Stimulated activated memory B cell treated with anti-CD40 and anti-IgM and Interleukin-4, amounts not matched to agents 10 μg/mL and 1 μg/mL and 100 μg/mL, for 72 hours (primary cell): Measurements from ENCODE around the gene OPHN1.

ENCODE experiments used
- ATAC-seq: fragments of 150-1000 bp; cut with Tn5 transposase; 2 replicates; pipeline ENCODE4 v1.10.0; 2021
- H3K27ac Mint-ChIP-seq: one replicate; pipeline ENCODE4 v1.8.0; 2022; ENCODE audit warnings: mild to moderate bottlenecking, mixed read lengths
- H3K27me3 Mint-ChIP-seq: one replicate; pipeline ENCODE4 v1.8.0; 2022; ENCODE audit warnings: mixed read lengths
- H3K36me3 Mint-ChIP-seq: one replicate; pipeline ENCODE4 v1.8.0; 2022; ENCODE audit warnings: mixed read lengths
- H3K4me1 Mint-ChIP-seq: one replicate; pipeline ENCODE4 v1.8.0; 2022; ENCODE audit warnings: mixed read lengths
- H3K4me3 Mint-ChIP-seq: one replicate; pipeline ENCODE4 v1.8.0; 2022; ENCODE audit warnings: mild to moderate bottlenecking, moderate library complexity, mixed read lengths
- H3K9me3 Mint-ChIP-seq: one replicate; pipeline ENCODE4 v1.8.0; 2022; ENCODE audit warnings: mixed read lengths

Gene OPHN1

DNA sequence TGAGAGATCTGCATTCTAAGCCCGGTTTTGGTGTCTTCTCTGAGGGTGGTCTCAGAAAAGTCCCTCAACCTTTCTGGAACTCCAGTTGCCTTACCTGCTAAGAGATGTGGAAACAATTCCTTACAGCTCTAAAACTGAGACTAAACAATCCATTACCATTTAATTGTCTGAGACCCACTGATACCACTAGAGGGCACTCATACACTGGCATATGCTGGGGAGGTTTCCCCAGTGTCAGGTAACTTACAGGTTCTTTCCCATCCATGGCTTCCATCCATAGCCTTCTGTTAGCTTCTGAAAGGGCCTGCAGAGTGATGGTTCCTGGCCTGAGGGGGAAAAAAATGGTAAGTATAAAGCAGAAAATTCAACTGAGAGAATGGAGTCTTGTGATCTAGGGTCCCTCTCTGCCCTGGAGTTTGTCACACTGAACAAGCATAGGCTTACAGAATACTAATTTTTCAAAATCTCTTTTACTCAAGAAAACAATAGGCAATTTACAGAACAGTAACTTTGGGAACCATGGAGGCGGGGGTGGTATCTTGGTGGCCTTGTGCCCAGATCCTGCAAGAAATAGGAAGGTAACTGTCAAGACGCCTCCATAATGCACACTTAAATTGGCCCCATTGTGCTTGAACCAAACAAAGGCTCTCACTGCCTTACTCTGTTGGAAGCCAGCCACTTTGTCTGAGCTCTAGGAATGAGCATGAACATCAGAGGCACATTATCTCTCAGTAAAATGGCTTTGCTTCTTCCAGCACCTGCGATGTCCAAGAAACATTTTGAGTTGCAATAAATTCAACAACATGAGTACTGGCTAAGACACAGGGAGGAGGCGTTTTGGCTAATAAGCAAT is 236.1 kb downstream of the OPHN1 start:
- Mint-ChIP-seq H3K4me1 (no peaks in the 10 kb centered on the region), H3K9me3 (no peaks in the 10 kb centered on the region), H3K27ac (no peak overlapping the region), H3K4me3 (no peak overlapping the region), H3K27me3 (no peaks in the 10 kb centered on the region), H3K36me3 (no peaks in the 10 kb centered on the region)
- ATAC-seq = no peak

GRCh38 chrX:68195561-68195960 is 237.7 kb downstream of the OPHN1 start:
- Mint-ChIP-seq H3K27ac (no peak overlapping the region), H3K27me3 (no peaks in the 10 kb centered on the region), H3K9me3 (no peaks in the 10 kb centered on the region), H3K36me3 (no peaks in the 10 kb centered on the region), H3K4me1 (no peaks in the 10 kb centered on the region), H3K4me3 (no peak overlapping the region)
- ATAC-seq = no peak

GRCh38 chrX:68193786-68194185 is 239.5 kb downstream of the OPHN1 start:
- Mint-ChIP-seq H3K4me1 (no peaks in the 10 kb centered on the region), H3K4me3 (no peak overlapping the region), H3K27me3 (no peaks in the 10 kb centered on the region), H3K27ac (no peak overlapping the region), H3K9me3 (no peaks in the 10 kb centered on the region), H3K36me3 (no peaks in the 10 kb centered on the region)
- ATAC-seq = no peak

DNA sequence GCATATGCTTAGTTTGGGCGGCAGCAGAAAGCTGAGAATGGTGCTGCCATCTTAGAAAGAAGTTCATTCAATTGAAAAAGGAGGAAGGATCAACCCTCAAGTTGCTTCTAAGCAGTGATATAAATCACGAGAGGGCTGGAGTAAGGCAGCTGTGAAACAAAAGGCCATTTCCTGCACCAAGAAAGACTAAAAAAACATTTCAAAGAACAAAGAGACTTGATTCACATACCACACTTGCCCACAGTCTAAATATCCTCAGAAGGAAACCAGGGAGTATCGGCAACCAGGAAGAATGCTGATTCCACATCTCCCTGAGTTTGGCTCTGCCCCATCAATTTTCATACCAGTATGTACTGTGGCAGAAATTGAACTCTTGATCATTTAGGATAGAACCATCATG is 240.1 kb downstream of the OPHN1 start:
- Mint-ChIP-seq H3K4me3 (no peak overlapping the region), H3K27ac (no peak overlapping the region), H3K27me3 (no peaks in the 10 kb centered on the region), H3K36me3 (no peaks in the 10 kb centered on the region), H3K9me3 (no peaks in the 10 kb centered on the region), H3K4me1 (no peaks in the 10 kb centered on the region)
- no peak for ATAC-seq

DNA sequence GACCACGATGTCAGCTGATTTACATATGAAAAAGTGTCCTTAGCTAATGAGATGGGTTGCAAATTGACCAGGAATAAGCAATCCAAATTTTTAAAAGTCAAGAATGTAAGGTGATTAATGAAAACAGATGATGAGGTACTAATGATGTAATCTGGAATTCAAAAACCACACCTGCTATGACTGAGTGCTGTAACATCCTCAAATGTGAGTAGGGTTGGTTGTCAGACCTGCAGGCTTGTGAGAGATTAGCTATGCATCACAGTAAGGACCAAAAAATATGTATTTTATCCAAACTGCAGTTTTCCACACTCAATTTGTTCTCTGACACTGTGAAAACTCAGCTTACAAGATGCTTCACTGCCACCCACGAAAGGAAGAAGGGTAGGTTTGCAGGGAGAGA is 242.5 kb downstream of the OPHN1 start:
- H3K4me3 Mint-ChIP-seq = no peak overlapping the region
- no peaks in the 10 kb centered on the region for H3K4me1 Mint-ChIP-seq
- H3K9me3 Mint-ChIP-seq = no peaks in the 10 kb centered on the region
- H3K27me3 Mint-ChIP-seq = no peaks in the 10 kb centered on the region
- no peak overlapping the region for H3K27ac Mint-ChIP-seq
- ATAC-seq = no peak
- H3K36me3 Mint-ChIP-seq = no peaks in the 10 kb centered on the region

DNA sequence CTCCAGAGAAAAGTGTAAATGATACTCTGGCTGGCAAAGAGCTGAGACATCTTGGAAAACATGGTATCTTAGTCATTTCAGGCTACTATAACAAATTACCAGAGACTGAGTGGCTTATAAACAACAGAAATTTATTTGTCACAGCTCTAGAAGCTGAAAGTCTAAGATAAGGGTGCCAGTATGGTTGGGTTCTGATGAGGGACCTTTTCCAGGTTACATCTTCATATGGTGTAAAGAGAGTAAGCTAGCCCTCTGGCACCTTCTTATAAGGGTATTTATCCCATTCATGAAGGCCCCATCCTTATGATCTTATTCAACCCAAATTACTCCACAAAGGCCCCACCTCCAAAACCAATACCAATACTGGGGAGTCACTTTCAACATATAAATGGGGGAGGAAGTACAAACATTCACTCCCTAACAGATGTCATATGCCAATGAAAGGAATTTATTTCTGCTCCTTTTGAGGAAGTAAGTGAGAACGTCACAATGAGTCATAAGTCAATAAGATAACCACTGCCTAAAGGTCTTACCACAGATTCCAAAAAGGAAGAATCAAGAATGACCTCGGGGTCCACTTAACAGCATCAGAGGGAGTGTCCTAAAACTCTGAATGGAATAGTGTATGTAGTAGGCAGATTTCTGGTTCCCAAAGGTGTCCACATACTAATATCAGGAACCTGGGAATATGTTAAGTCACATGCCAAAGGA is 246.6 kb downstream of the OPHN1 start:
- no peak for ATAC-seq
- Mint-ChIP-seq H3K9me3 (no peaks in the 10 kb centered on the region), H3K4me3 (no peak overlapping the region), H3K36me3 (no peaks in the 10 kb centered on the region), H3K4me1 (no peaks in the 10 kb centered on the region), H3K27ac (no peak overlapping the region), H3K27me3 (no peaks in the 10 kb centered on the region)

GRCh38 chrX:68185161-68185560 is 248.1 kb downstream of the OPHN1 start:
- no peak for ATAC-seq
- H3K9me3 Mint-ChIP-seq = no peaks in the 10 kb centered on the region
- no peak overlapping the region for H3K27ac Mint-ChIP-seq
- H3K27me3 Mint-ChIP-seq = no peaks in the 10 kb centered on the region
- H3K4me1 Mint-ChIP-seq = no peaks in the 10 kb centered on the region
- no peak overlapping the region for H3K4me3 Mint-ChIP-seq
- H3K36me3 Mint-ChIP-seq = no peaks in the 10 kb centered on the region

DNA sequence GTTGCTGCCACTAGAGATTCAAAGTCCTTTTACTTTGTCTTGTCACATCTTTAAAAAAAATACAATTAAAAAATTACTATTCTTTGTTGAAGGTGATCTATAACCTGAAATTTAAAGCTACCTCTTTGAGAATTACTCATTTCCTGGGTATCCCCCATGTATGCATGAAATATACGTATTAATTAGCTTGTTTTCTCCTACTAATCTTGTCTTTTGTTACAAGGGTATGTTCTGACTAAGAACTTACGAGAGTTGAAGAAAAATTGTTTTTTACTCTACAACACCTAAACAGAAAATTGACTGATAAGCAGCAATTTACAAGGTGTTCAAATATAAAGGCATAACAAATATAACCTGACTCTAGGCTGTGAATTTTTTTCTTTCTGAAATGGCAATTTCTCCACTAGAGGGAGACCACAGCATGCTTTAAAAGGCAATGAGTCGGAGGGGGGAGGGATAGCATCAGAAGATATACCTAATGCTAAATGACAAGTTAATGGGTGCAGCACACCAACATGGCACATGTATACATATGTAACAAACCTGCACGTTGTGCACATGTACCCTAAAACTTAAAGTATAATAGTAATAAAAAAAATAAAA is 249.6 kb downstream of the OPHN1 start:
- Mint-ChIP-seq H3K36me3 (no peaks in the 10 kb centered on the region), H3K4me1 (no peaks in the 10 kb centered on the region), H3K4me3 (no peak overlapping the region), H3K27me3 (no peaks in the 10 kb centered on the region), H3K9me3 (no peaks in the 10 kb centered on the region), H3K27ac (no peak overlapping the region)
- no peak for ATAC-seq

GRCh38 chrX:68180579-68180978 is 252.7 kb downstream of the OPHN1 start:
- ATAC-seq = no peak
- Mint-ChIP-seq H3K4me3 (no peak overlapping the region), H3K27me3 (no peaks in the 10 kb centered on the region), H3K9me3 (peaks cover 3% of the 10 kb centered on the region), H3K4me1 (no peaks in the 10 kb centered on the region), H3K36me3 (no peaks in the 10 kb centered on the region), H3K27ac (no peak overlapping the region)

DNA sequence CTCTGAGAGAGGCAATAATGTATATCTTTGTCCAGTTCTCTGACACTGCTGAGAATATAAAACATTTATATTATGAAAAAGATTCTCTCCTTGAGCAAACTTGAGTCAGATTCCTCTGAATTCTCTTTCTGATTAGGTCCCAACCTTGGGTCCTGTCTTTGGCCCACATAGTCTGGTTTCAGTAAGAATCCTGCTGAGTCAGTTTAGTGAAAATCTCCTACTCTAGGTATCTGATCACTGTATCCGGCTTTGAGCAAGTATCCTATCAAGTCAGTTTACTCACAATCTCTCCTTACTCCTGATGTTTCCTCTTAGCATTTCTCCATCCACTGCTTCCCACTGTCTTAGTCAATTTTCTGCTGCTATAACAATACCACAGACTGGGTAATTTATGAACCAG is 253.9 kb downstream of the OPHN1 start:
- ATAC-seq = no peak
- peaks cover 3% of the 10 kb centered on the region for H3K9me3 Mint-ChIP-seq

DNA sequence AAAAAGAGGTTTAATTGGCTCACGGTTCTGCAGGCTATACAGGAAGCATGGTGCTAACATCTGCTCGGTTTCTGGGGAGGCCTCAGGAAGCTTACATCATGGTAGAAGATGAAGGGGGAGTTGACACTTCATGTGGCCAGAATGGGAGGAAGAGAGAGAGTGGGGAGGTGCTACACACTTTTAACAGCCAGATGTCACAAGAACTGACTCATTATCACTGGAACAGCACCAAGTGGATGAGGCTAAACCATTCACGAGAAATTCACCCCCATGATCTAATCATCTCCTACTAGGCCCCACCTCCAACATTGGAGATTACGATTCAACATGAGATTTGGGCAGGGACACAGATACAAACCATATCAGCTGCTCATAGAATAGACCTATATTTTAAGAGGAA is 255.8 kb downstream of the OPHN1 start:
- no peak for ATAC-seq
- H3K4me1 Mint-ChIP-seq = no peaks in the 10 kb centered on the region
- peaks cover 3% of the 10 kb centered on the region for H3K9me3 Mint-ChIP-seq
- H3K27me3 Mint-ChIP-seq = no peaks in the 10 kb centered on the region
- H3K4me3 Mint-ChIP-seq = no peak overlapping the region
- no peaks in the 10 kb centered on the region for H3K36me3 Mint-ChIP-seq
- H3K27ac Mint-ChIP-seq = no peak overlapping the region

More for the DNA sequence above, 253.9 kb downstream of the OPHN1 start:
- Mint-ChIP-seq H3K27ac (no peak overlapping the region), H3K4me3 (no peak overlapping the region), H3K4me1 (no peaks in the 10 kb centered on the region), H3K27me3 (no peaks in the 10 kb centered on the region), H3K36me3 (no peaks in the 10 kb centered on the region)

- no peaks in the 10 kb centered on the region for H3K27me3 Mint-ChIP-seq
- ATAC-seq = no peak
Observed at GRCh38 chrX:68175562-68175961, 257.7 kb downstream of the OPHN1 start.

DNA sequence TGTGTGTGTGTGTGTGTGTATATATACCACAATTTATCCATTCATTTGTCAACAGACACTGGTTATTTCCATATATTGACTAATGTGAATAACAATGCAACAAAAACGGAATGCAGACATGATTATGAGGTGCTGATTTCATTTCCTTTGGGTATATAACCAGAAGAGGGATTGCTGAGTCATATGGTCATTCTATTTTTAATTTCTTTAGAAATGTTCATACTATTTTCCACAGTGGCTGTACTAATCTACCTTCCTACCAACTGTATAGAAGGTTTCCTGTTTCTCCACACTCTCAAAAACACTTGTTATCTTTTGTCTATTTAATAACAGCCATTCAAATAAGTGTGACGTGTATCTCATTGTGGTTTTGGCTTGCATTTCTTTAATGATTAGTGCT is 269.9 kb downstream of the OPHN1 start:
- no peak overlapping the region for H3K4me3 Mint-ChIP-seq
- H3K9me3 Mint-ChIP-seq = no peaks in the 10 kb centered on the region
- no peaks in the 10 kb centered on the region for H3K36me3 Mint-ChIP-seq
- no peaks in the 10 kb centered on the region for H3K27me3 Mint-ChIP-seq
- no peak for ATAC-seq
- H3K4me1 Mint-ChIP-seq = no peaks in the 10 kb centered on the region
- H3K27ac Mint-ChIP-seq = no peak overlapping the region

More at GRCh38 chrX:68175562-68175961, 257.7 kb downstream of the OPHN1 start:
- no peak overlapping the region for H3K27ac Mint-ChIP-seq
- peaks cover 3% of the 10 kb centered on the region for H3K9me3 Mint-ChIP-seq
- no peaks in the 10 kb centered on the region for H3K36me3 Mint-ChIP-seq
- H3K4me1 Mint-ChIP-seq = no peaks in the 10 kb centered on the region
- no peak overlapping the region for H3K4me3 Mint-ChIP-seq

DNA sequence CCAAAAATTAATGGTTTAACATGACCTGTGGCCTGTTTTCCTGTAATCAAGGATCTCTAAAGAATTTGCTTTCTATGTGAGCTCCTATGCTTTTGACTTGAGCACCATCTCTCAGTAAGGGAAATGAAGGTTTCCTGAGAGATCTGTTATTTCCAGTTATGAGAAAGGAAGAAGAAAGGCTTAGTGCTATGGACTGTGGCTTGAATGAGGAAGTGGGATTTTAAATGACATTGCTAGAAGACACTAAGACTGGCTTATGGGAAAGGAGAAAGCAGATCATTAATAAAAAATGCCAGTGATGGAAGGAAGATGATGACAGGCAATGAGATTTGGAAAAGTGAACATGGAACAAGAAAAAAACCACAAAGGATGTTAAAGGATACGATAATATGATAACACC is 285.4 kb downstream of the OPHN1 start:
- Mint-ChIP-seq H3K27me3 (no peaks in the 10 kb centered on the region), H3K4me1 (no peaks in the 10 kb centered on the region), H3K36me3 (no peaks in the 10 kb centered on the region), H3K9me3 (no peaks in the 10 kb centered on the region), H3K27ac (no peak overlapping the region), H3K4me3 (no peak overlapping the region)
- no peak for ATAC-seq

DNA sequence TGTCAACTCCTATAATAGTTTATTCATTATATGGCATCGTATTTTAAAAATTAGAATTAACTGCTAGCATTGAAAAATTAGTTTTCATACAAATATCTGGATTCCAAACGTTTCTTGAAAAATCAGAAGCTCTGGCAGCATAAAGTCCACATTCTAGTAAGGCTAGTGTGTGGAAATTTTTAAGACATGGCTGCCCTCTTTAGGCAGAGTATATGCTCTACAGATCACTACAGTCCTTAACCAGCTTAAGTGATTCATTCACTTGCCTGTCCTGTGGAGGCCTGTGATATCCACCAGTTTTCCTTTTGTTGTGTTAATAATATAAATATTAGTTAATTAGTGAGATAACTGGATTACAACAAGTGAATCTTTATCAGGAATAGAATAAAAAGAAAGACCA is 287.2 kb downstream of the OPHN1 start:
- no peak for ATAC-seq
- H3K4me1 Mint-ChIP-seq = no peaks in the 10 kb centered on the region

GRCh38 chrX:68139791-68140190 is 293.5 kb downstream of the OPHN1 start:
- Mint-ChIP-seq H3K4me3 (no peak overlapping the region), H3K9me3 (no peaks in the 10 kb centered on the region), H3K4me1 (no peaks in the 10 kb centered on the region)

More for the DNA sequence above, 287.2 kb downstream of the OPHN1 start:
- H3K4me3 Mint-ChIP-seq = no peak overlapping the region
- H3K27me3 Mint-ChIP-seq = no peaks in the 10 kb centered on the region
- no peaks in the 10 kb centered on the region for H3K9me3 Mint-ChIP-seq
- no peaks in the 10 kb centered on the region for H3K36me3 Mint-ChIP-seq
- no peak overlapping the region for H3K27ac Mint-ChIP-seq

More at GRCh38 chrX:68139791-68140190, 293.5 kb downstream of the OPHN1 start:
- H3K27me3 Mint-ChIP-seq = no peaks in the 10 kb centered on the region
- no peak overlapping the region for H3K27ac Mint-ChIP-seq
- H3K36me3 Mint-ChIP-seq = no peaks in the 10 kb centered on the region
- ATAC-seq = no peak
